Body of pancreas (tissue), 4 donors: Measurements from ENCODE around the gene ARHGAP15. TPM values are rescaled to one million over a fixed set of nuclear protein-coding genes. Genes with fewer than 3 reads are reported as not detected.

Experiments used
- ATAC-seq: fragments of 150-250 bp; one replicate; pipeline ENCODE4 v1.9.1; 2016
- DNase-seq, 4 donors: peaks; one replicate each; pipeline ENCODE4 v3.0.0-alpha.2; 2019
- H3K27ac ChIP-seq, 4 donors: fragments of 200-600 bp; sonication (generic); 1 replicate in 3 of 4; 2 replicates in 1 of 4; pipeline versions ENCODE4 v1.5.1 to v1.6.1; 2016 to 2019; ENCODE audit warnings: mild to moderate bottlenecking in 1 of 4, mixed read lengths in 1 of 4, moderate library complexity in 1 of 4
- H3K27me3 ChIP-seq, 2 donors: fragments of 200-600 bp; sonication (generic); one replicate each; pipeline ENCODE4 v1.6.0; 2016; ENCODE audit warnings: mild to moderate bottlenecking in 1 of 2
- H3K36me3 ChIP-seq, 2 donors: fragments of 200-600 bp; sonication (generic); replicated peaks in 1 of 2; 2 replicates each; pipeline ENCODE4 v1.5.1; 2016; ENCODE audit warnings: low read depth in 2 of 2; ENCODE audit not compliant: insufficient read depth in 1 of 2
- H3K4me1 ChIP-seq: fragments of 200-600 bp; sonication (generic); one replicate; pipeline ENCODE4 v1.6.0; 2016
- H3K4me3 ChIP-seq, 2 donors: fragments of 200-600 bp; sonication (generic); 1 replicate in 1 of 2; 2 replicates in 1 of 2; pipeline ENCODE4 v1.5.1; 2016 to 2019
- H3K9me3 ChIP-seq, 3 donors: fragments of 200-600 bp; sonication (generic); 1 replicate in 2 of 3; 2 replicates in 1 of 3; pipeline ENCODE4 v1.5.1; 2016
- CTCF ChIP-seq, 7 experiments: fragments of 450-650 bp in 4 of 7; fragments of 200-600 bp in 3 of 7; sonication (generic) in 3 of 7; IDR thresholded peaks; one replicate each; pipeline ENCODE4 v1.5.1; 2016 to 2019; ENCODE audit warnings: antibody characterized with exemption in 7 of 7
- POLR2A ChIP-seq, 3 donors: fragments of 450-650 bp; IDR thresholded peaks; one replicate each; pipeline ENCODE4 v1.6.1; 2016; ENCODE audit warnings: antibody characterized with exemption in 3 of 3, mild to moderate bottlenecking in 2 of 3
- WGBS, 2 donors: methylation state at CpG; one replicate each; pipeline ENCODE4 v1.1.5; 2017; 5-methylcytosine and 5-hydroxymethylcytosine counted together
- intact Hi-C: fragments of 100-400 bp; cut with DNase I; formaldehyde crosslinking; loops from one replicate; pipeline ENCODE4 v1.15.1; 2023
- total RNA-seq, 2 donors: library from RNA; depleted of rRNA; stranded (reverse); fragments of >200 nt; gene quantifications; one replicate each; pipeline ENCODE4 v1.1.0, GENCODE V29; 2016

The ARHGAP15 gene
- total RNA-seq, 2 donors from 2014 or later: 1.3 TPM; not detected in 1

GRCh38 chr2:143524119-143524553, 394.9 kb downstream of the ARHGAP15 start:
- TF ChIP-seq POLR2A (IDR thresholded peaks at IDR 0.05): no peak
- intact Hi-C loops: no loop called here
- Histone ChIP-seq H3K4me1 (peaks cover 5% of the 10 kb centered on the region), H3K27ac (peak overlapping the region in 1 of 4 donors; percentile 10), H3K9me3 (no peaks in the 10 kb centered on the region), H3K4me3 (no peak overlapping the region), H3K27me3 (no peaks in the 10 kb centered on the region), H3K36me3 (no peaks in the 10 kb centered on the region)
- 6 to 13% methylated on average over 2 of the region's 2 CpGs for WGBS, 2 donors
- ATAC-seq (peak; percentile 12), DNase-seq (no peak)

GRCh38 chr2:143524559-143525401, 395.6 kb downstream of the ARHGAP15 start:
- intact Hi-C loops: no loop called here
- peaks cover 5% of the 10 kb centered on the region for H3K4me1 ChIP-seq
- WGBS, 2 donors: 82 to 83% methylated on average over 6 of the region's 6 CpGs

GRCh38 chr2:143525402-143525860, 396.2 kb downstream of the ARHGAP15 start:
- no peak for TF ChIP-seq CTCF (IDR thresholded peaks at IDR 0.05)
- no peak for TF ChIP-seq POLR2A (IDR thresholded peaks at IDR 0.05)
- no peak overlapping the region for H3K4me3 ChIP-seq
- H3K9me3 ChIP-seq: no peaks in the 10 kb centered on the region
- peaks cover 5% of the 10 kb centered on the region for H3K4me1 ChIP-seq
- H3K27ac ChIP-seq: peak overlapping the region in 1 of 4 donors; percentile 8
- H3K27me3 ChIP-seq: no peaks in the 10 kb centered on the region
- H3K36me3 ChIP-seq: no peaks in the 10 kb centered on the region
- intact Hi-C loops: no loop called here
- ATAC-seq (no peak), DNase-seq (no peak)
- 51 to 52% methylated on average over 2 of the region's 2 CpGs for WGBS, 2 donors

More at GRCh38 chr2:143524559-143525401, 395.6 kb downstream of the ARHGAP15 start:
- no peaks in the 10 kb centered on the region for H3K9me3 ChIP-seq
- no peak for DNase-seq
- H3K36me3 ChIP-seq: no peaks in the 10 kb centered on the region
- H3K27me3 ChIP-seq: no peaks in the 10 kb centered on the region
- no peak for TF ChIP-seq POLR2A (IDR thresholded peaks at IDR 0.05)
- no peak for TF ChIP-seq CTCF (IDR thresholded peaks at IDR 0.05)
- H3K4me3 ChIP-seq: no peak overlapping the region
- ATAC-seq: no peak
- no peak overlapping the region for H3K27ac ChIP-seq

- ATAC-seq: no peak
- no peaks in the 10 kb centered on the region for H3K27me3 ChIP-seq
- DNase-seq: no peak
- no peak overlapping the region for H3K27ac ChIP-seq
- intact Hi-C loops: no loop called here
- H3K4me3 ChIP-seq: no peak overlapping the region
- no peak for TF ChIP-seq POLR2A (IDR thresholded peaks at IDR 0.05)
- TF ChIP-seq CTCF (IDR thresholded peaks at IDR 0.05): no peak
- H3K9me3 ChIP-seq: no peaks in the 10 kb centered on the region
- H3K36me3 ChIP-seq: no peaks in the 10 kb centered on the region
- peaks cover 5% of the 10 kb centered on the region for H3K4me1 ChIP-seq
Observed at GRCh38 chr2:143526498-143526897, 397.3 kb downstream of the ARHGAP15 start.

GRCh38 chr2:143528021-143528420, 398.8 kb downstream of the ARHGAP15 start:
- ATAC-seq (no peak), DNase-seq (no peak)
- Histone ChIP-seq H3K9me3 (no peaks in the 10 kb centered on the region), H3K27me3 (no peaks in the 10 kb centered on the region), H3K4me3 (no peak overlapping the region), H3K36me3 (no peaks in the 10 kb centered on the region), H3K27ac (no peak overlapping the region), H3K4me1 (peaks cover 5% of the 10 kb centered on the region)
- no peak for TF ChIP-seq CTCF (IDR thresholded peaks at IDR 0.05)
- TF ChIP-seq POLR2A (IDR thresholded peaks at IDR 0.05): no peak
- WGBS, 2 donors: 0 to 90% methylated on average over 1 of the region's 1 CpG
- intact Hi-C loops: no loop called here
